HG03378 (cell line): Measurements from ENCODE around the gene PTPRF.

Experiments used
- ATAC-seq: cut with Tn5 transposase; IDR thresholded peaks from one replicate; pipeline ENCODE4 v1.9.1; 2021; ENCODE audit warnings: mild to moderate bottlenecking, moderate library complexity; ENCODE audit not compliant: unreplicated experiment

The PTPRF gene

DNA sequence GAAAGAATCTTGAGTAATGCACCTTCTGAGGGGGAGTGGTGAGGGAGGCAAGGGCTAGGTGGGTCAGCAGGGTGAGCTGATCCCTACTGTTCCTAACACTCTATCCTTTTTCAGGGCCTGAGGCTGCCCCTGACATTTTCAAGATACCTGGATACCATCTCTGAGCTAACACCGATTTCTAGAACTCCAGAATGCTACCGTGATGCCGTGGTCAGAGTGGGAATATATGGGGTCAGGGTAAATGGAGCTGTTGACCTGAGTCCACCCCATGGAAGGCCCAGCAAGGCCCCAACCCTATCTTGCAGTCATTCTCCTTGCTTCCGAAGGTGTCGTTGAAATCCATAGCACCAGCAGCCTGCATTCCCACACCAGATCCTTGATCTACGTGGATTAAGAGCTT is 18.0 kb upstream of the PTPRF start:
- no peak for ATAC-seq

DNA sequence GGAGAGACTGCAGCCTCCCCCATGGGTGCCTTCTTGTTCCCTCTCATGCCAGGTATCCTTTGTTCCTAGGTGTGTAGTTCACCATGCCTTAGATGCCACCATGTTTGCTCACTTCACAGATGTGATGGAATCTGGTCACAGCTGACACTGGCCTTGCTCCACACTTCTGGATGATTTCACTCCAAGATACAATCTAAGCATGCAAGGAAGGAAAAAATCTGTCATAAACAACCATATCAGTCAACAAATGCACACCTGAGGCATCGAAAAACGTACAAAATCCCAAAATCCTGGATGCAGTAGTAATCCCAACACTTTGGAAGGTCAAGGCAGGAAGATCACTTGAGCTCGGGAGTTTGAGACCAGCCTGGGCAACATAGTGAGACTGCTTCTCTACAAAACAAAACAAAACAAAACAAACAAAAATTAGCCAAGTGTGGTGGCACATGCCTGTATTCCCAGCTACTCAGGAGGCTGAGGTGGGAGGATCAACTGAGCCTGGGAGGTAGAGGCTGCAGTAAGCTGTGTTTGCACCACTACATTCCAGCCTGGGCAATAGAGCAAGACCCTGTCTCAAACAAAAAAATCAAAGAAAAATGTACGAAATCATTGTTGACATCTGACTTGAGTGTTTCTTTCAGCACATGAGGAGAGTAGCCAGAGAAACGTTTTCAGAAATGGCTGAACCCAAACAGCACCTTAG is 17.1 kb upstream of the PTPRF start:
- no peak for ATAC-seq

DNA sequence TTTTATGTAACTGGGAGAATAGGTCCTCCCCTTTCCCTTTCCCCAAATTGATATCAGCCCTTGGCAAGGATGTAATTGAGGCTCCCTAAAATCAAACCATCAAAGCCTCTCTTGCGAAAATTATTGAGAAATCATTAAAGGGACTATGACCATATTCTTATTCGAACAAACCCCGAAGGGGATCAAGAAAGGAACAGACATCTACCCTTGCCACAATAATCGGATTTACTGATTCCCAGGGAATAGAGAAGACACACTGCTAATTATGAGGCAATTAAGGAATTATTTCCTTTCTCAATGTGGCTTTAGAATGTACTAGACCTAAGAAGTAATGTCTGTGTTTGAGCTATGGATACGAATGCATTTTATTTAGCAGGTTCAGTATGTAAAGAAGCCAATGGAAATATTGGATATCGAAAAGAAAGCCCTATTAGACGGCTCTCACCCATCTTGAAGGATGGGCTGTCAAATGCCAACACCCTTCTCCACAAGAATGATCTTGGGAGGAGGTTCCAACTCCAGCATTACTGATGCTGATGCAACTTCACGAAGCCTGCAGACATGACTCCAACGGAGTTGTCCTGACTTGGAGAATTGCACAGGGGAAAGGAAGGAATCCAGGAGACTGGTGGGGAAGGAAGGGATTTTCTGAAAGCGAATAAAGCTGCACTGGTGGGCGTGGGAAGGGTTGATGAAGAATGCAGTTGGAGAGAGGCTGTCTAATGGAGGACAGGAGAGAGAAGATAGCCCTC is 11.6 kb upstream of the PTPRF start:
- no peak for ATAC-seq

DNA sequence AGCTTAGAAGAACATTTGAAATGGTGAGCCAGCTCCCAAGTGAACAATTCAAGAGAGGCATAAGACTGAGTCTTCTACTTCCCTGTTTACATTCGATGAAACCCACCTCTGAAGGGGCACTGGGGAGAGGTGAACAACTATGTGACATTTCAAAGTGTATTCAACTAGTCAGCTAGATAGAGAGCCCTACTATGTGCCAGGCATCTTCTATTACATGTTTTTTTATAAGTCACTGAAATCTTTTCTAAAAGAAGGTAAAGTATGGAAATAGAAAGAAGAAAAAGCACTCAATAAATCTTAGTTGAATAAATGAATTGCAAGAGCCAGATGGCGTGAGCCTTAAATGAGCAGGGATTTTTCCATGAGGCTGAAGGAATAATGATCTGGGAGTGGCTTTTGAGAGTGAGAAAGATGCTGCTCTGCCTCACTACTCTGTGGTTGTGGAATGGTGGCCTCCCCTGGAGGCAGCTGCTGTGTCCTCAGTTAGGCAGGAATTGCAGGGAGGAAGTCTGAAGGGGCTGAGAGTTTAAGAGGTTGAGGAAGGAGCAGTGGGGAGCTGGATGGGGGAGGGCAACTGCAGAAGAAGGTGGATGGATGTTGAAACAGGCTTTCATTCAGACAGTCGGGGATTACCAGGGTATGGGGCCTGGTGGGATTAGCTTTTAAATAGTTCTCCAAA is 10.4 kb upstream of the PTPRF start:
- no peak for ATAC-seq

DNA sequence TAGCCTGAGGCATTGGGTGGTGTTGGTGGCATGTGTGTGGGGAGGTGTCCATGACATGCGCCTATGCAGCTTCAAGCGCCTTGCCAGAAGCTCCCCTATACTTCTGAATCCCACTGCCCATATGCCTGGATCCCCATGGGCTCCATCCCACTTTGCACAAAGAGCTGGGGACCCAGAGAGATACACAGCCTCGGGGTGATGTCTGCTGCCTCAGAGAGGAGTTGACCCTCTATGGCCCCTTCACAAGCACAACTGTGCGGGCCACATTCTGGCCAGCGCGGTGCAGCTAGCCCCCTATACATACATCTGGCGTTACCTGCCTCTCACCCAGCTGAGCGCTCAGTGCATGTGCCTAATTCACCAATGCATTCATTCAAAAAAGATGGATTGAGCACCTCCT is 9.6 kb upstream of the PTPRF start:
- ATAC-seq = no peak

DNA sequence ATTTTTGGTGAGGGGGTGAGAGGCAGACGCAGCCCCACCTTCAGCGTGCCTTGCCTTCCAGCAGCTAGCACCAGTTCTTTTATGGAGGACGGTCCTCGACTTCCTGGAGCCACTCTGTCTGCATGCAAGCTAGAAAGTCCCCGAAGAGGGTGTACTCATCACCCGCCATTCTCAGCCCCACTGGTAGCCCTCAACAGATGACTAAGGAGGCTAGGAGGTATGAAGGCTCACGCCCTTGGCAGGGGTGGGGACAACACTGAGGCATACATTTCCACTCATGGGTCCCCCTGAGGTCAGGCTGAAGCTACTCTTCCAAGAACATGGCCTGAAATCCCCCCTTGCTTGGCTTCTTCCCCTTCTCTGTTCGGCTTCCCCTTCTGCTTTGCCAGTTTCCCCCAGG is 8.9 kb upstream of the PTPRF start:
- no peak for ATAC-seq

DNA sequence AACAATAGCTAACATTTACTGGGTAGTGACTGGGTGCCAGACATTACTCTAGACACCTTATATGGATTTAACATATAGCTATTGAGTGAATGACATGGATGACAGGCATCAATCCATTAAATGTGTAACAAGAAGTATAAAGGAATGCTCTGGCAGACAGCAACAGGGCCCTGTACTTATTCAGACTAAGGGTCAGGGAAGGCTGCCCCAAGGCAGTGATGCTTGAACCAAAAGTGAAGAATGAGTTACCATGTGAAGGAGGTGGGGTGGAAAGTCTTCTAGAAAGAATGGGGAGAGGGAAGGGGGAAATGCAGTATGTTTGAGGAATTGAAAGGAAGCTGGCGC is 8.3 kb upstream of the PTPRF start:
- ATAC-seq = no peak

DNA sequence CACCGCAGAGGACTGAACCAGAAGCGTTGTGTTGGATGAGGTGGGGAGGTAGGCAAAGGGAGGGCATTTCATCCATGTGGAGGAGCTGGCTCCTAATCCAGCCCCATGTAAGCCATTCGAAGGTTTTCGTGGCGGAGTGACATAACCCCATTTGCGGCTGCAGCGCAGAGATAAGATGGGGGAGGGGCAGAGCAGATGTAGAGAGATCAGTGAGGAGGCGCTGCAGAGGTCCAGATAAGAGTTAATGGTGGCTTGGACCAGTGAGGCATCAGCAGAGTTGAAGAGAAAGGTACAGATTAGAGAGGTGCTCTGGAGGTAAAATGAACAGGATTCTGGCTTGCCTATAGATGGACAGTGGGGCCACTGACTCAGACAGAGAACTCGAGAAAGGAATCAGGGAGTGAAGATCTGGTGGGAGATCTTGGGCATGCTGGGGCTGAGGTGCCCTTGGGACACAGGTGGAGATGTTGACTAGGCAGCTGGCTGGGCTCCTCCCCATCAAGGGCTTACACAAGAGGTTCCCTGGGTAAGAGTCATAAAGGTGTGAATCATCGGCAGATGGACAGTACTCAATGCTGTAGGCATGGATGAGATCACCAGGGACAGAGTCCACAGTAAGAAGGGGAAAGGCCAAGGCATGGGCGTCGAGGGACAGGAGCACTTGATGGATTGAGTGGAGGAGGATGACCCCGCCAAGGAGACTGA is 7.8 kb upstream of the PTPRF start:
- no peak for ATAC-seq

DNA sequence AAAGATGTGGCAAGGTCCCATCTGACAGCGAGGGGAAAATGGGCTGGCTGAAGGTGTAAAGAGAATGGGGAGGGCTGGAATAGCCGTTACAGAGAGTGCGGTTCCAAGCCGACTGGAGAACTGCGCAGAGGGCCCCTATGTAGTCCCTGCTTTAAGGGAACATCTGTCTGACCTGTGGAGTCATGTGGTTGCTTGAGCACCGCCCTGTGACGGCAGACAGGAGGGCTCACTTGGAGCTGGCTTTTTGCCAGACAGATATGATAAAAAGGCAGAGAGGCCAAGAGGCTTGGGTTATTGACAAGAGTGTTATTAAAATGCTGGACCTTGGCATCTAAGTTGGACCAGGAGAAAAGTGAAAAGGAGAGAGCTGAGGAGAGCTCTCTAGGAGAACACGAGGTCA is 5.9 kb upstream of the PTPRF start:
- ATAC-seq = no peak

DNA sequence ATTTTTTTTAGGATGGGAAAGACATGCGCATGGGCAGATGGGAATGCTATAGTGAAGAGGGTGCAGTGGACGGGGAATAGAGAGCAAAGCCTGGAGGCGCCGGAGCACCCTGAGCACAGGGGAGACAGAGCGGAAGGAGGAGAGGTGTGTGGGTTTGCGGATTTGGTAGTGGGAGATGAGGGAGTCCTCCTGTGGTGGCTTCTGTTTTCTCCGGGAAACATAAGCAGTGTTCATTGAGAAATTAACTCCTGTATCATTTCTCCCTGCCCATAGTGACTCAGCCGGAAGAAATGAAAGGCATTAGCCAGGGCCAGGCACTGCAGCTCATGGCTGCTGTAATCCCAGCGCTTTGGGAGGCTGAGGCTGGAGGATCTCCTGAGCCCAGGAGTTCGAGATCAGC is 4.7 kb upstream of the PTPRF start:
- no peak for ATAC-seq

DNA sequence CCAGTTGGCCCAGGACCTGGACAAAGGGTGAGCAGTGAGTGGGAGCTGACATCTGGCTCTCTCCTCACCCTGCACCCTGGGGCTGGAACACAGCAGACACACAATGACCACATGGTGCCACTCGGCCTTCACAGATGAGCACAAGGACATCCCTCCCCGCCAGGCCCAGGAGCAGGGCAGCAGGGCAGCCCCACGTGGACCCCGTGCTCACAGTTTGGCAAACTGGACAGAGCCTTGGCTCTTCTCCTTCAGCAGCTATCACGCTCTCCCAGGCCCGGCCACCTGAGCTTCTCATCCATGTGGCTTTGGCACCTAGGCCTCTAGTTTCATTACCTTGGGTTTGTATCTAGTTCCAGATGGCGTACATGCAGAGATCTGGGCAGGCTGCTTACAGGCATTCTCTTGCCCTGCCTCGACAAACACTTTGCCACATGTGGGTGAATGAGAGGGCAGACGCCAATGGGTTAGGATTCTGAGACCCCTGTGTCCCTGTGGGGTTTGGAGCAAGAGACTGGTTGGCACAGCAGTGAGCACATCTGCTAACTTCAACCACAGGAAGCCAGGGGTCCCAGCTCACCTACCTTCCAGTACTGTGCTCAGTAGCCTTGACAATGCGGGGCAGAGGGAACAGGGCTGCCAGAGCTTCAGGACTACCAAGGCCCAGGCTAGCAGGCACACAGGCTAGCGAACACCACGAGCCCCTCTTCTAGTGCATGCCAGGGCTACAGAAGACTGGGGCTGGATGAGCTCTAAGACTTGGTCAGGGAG is 3.4 kb upstream of the PTPRF start:
- no peak for ATAC-seq

DNA sequence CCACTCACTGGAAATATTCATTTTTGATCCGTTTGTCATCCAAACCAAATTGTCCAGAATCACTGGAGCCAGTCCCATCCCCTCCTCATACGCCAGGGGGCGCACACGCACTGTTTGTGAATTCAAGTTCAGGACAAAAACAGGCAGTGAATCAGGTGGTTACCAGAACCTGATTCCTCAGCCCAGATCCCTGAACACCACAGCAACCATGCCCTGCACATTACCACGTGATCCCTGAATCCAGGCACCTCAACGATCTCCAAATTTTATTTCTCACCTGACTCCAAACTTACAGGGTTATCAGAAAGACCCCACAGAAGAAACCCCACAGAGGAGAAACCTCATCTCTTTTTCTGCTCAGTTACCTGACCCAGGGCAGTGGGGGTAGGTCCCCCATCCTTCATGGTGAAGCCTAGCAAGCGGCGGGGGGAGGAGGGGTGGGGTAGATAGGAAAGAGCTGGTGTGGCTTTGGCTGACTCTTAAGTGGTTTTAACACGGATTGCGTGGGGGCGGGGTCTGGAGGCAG is 1.4 kb upstream of the PTPRF start:
- no peak for ATAC-seq

DNA sequence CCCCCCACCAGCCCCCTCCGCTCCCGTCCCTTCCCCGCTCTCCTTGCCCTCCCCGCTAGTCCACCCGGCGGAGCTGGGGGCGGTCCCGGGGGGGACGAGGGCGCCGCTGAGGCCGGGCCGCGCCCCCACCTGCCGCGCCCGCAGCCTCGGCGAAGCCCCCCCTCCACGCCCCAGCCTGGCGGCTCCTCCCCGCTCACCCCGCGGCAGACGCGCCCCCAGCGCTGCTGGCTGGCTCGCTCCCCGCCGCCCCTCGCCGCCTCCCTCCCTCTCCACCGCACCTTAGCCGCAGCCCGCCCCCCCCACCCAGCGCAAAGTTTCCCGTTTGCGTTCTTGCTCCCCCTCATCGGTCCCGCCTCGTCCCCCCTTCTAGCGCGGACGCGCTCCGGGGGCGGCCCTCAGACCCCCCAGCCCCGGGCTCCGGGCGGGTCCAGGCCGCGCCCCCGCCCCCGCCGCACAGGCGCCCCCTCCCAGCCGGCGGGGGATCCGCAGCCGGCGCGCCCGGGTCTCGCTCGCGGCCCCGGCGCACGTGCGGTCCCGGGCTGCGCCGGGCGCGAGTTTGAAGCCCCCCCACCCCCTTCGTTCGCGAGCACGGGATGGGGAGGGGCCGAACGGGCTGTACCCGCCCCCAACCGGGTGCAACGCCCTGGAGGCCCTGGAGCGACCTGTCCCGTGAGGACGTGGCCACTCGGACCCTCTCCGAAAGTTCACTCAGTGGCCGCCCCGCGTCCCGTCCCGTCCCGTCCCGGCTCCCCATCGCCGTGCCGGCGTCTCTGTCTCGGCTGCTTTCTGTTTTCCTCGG is 623 bp downstream of the PTPRF start:
- no peak for ATAC-seq

DNA sequence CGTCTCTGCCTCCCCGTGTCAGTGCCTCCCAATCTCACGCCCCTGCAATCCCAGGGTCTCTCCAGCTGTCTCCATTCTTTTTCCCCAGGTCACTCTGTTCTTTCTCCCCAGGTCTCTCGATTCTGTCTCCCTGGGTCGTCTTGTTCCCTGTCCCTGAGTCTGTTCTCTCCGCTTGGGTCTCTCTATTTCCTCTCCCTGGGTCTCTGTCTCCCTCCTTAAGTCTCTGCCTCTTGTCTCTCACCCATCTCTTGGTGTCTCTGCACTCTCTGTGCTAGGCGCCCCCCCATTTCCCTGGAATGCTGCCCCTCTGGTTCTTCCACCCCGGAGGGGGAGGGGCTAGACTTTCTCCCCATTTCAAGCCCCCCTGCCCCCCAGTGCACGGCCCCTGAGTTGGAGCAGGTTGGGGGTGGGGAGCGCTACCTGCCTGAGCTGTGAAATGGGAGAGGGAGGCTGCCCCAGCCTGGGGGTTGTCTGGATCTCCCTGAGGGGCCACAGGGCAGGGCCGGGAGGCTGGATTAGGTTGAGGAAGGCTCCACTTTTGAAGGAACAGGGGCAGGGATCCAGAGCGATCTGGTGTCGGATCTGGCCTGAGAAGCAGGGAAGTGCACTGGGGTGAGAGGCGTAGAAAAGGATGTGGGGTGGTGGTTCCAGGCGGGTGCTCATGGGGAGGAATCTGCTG is 1.4 kb downstream of the PTPRF start:
- no peak for ATAC-seq

DNA sequence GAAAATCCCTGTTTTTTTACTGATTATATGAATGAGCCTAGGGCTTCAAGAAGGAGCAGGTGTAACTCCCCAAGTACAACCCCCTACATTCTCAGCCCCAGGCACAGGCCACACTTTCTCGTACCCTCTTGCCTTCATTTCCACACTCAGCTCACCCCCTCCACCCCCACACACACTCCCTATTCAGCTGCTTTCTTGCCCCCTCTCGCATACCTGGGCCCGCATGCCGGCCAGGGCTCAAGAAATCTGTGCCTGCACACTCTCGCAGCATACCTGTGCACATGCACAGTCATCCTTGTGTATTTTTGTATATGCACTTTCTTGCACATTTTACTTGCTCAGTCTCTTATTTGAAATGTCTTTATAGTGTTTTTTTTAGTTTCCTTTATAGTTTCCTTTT is 2.0 kb downstream of the PTPRF start:
- ATAC-seq = no peak

DNA sequence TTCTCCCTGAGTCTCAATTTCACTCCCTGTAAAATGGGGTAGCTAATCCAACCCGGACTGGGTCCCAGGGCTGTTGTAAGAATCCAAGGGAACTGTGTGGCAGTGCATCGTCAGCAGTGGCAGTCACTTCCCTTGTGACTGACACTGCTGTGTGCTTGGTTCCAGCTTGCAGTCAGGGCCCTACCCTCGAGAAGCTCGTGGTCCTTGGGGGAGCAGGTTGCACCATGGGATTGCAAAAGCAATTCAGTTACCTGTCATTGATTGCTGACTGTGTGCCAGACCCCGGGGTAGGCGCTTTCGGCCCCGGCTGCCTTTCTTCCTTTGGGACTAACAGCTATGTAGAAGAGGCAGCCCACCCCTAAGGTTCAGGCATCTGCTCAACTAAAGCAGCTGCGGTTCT is 2.9 kb downstream of the PTPRF start:
- no peak for ATAC-seq

DNA sequence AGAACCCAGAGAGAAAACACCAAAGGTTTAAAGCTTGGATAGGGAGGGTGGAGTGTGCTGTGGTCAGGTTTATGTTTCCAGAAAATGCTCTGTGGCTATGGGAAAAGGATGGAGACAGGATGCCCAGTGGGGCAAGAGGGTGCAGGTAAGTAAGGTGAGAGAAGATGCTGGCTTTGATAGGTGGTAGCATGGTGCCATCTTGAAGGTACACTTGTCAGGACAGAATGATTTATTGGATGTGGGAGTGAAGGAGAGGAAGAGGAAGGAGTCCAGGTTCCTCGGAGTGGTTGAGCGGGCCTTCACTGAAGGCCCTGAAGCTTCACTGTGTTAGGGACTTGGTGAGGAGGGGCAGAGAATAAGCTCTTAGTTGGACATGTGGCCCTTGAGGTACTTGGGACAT is 3.6 kb downstream of the PTPRF start:
- no peak for ATAC-seq

DNA sequence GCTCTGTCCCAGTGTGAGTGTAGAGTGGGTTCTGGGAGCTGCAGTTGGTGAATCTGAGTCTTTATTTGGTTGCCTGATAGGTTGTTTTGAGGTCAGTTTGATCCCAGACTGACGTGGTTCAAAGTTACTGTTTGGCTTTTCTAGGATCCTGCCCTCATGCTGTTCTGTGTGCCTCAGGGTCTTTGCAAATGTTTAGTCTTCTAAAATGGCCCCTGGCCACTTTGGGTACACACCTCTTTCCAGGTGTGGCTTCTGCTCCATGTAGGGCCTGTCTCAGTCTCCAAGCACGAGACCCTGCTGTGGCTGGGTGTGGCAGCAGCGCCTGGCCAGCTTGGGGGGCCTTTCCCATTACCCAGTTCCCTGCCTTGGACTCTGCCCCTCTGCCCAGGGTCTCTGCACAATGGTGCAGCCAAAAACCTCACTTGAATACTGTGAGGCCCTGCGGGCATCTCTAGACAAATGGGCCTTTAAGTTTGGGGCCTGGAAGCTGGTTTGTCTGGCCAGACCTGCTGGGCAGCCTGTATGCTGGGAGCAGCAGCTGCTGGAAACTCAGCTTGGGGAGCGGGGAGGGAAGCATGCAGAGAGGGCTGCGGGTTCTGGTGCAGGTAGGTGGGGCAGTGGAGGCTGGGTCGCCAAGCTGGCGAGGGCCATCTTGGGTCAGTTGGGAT is 5.6 kb downstream of the PTPRF start:
- no peak for ATAC-seq

DNA sequence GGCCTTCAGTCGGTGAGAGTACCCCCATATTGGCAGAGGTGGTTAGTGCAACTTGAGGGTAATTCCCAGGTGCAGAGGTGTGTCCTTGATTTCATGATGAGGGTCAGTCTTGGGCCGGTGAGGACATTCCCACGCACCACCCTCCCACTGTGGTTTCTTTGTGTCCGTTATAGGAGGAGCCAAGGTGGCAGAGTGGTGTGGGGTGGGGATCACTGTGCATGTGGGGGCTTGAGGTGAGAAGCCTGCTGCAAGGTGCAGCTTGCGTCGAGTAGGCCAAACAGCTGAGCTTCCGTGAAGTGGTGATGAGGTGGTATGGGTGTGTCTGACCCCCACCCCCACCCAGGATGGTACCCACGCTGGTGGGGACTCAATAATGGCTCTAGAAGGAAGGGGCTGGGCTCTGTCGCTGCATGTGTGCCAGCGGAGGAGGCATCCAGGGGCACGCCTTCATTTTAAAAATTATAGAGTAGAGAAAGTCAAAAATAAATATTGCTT is 6.2 kb downstream of the PTPRF start:
- no peak for ATAC-seq
